GM10266 (cell line): ENCODE measurements around the gene NDUFS8.
"Not testable (repeated sequence)": the region's sequence is repeated elsewhere in the genome, so short reads cannot be mapped to it uniquely, and the experiment has no call there.

ENCODE experiments used
- DNase-seq: peaks from one replicate; pipeline ENCODE4 v3.0.0; 2012; ENCODE audit errors: extremely low spot score
- TF ChIP-seq, protein P1 (sequence below): IDR thresholded peaks from 2 replicates; pipeline ENCODE4 v1.5.1; 2012; ENCODE audit warnings: mild to moderate bottlenecking, low read depth; ENCODE audit not compliant: control insufficient read depth, insufficient read depth; ENCODE audit errors: missing control alignments

The NDUFS8 gene

DNA sequence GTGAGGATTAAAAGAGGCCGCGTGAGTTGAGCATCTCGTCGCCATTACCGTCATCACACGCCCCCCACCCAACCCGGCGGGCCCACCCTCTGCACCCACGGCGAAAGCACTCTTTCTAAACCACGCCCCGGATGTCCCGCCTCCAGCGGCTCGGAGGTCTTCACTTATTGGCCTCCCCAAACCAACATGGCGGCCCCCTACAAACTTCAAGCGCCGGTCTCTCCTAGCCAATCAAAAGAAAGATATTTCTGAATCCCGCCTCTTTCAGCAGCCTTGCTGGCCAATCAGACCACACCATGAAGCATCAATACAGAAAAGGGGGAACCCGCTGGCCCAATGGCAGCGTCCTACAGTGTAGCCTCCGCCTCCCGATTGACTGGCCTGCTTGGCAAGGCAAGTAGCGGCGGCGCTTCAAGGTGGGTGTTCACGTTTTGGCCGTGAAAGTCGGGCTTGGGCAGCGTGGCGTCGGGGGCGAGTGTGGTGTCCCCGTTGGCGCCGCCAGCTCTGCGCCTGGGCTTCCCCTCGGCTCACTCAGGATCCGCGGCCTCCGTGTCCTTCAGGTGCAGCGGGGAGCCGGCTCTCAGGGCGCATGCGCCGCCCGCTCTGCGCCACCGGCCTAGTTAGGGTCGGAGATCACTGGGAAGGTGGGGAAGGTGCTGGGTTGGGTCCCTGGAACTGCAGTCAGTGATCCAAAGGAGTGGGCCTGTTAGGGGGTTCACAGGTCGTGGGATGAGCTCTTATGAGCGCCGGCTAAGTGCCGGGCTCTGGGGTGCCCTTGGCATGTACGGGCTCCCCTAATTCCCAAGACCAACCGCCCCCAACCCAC is at the start of gene NDUFS8:
TSS of gene NDUFS8 (plus strand) at position 364 of the 826 bp plus-strand sequence. CDS start 1,471 bp downstream, outside the sequence.
- TF ChIP-seq, protein P1, sequence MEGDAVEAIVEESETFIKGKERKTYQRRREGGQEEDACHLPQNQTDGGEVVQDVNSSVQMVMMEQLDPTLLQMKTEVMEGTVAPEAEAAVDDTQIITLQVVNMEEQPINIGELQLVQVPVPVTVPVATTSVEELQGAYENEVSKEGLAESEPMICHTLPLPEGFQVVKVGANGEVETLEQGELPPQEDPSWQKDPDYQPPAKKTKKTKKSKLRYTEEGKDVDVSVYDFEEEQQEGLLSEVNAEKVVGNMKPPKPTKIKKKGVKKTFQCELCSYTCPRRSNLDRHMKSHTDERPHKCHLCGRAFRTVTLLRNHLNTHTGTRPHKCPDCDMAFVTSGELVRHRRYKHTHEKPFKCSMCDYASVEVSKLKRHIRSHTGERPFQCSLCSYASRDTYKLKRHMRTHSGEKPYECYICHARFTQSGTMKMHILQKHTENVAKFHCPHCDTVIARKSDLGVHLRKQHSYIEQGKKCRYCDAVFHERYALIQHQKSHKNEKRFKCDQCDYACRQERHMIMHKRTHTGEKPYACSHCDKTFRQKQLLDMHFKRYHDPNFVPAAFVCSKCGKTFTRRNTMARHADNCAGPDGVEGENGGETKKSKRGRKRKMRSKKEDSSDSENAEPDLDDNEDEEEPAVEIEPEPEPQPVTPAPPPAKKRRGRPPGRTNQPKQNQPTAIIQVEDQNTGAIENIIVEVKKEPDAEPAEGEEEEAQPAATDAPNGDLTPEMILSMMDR, result no peak
- DNase-seq, result peak; percentile 100

DNA sequence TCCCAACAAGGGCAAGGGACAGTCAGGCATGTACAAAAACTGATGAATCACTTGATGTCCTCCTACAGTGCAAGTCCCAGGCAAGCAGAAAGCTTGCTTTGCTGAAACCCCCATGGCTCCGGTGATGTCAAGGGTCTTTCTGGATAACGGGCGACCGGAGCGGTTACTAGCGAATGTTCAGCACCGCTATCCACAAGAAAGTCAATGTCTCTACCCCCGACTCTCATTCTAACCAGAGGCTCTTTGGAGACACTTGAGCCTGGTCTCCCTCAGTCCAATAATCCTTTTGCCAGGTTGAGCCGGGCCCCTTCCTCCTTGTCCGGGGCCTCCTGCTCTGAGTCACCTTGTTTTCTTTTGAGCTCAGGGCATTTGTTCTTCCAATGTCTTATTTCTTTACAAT is 49.3 kb upstream of the NDUFS8 start:
- not testable (repeated sequence) for DNase-seq

DNA sequence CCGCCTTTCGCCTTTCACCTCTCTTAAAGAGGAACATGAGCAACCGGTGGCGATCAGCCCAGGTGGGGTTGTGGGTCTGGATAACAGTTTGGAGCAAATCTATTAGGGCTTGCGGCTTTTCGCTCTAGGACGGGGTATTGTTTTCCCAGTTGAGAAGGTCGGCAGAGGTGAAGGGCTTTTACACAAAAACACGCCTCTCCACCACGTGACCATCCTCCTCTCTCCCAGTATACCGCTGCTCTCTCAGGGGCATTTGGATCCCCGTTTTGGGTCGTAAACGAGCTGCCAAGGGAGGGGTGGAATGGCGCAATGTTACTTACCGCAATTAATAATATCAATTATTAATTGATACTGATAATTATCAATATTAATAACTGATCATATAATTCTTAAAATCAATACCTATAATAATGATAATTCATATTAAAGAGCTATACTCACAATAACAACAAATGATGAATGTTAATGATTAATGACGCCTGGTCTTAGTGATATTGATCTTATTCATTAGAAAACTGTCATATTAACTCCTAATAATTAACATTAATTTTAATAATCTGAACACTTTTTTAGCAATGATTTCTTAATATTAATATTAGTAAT is 48.1 kb upstream of the NDUFS8 start:
- not testable (repeated sequence) for DNase-seq

DNA sequence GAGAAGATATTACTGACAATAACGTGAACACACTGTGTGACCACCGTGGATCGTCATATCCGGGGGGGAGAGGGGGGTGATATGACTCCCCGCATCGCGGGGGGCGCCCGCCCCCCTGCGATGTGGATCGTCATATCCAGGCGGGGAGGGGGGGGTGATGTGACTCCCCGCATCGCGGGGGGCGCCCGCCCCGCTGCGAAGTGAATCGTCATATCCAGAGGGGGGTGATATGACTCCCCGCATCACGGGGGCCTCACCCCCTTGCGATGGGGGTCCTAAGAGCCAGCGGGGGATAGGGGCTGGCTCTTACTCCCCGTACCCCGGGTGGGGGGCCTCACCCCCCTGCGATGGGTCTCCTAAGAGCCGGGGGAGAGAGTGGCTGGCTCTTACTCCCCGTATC is 46.5 kb upstream of the NDUFS8 start:
- TF ChIP-seq, protein P1, result no peak
- DNase-seq, result no peak

- not testable (repeated sequence) for DNase-seq
These were observed 45.2 kb upstream of the NDUFS8 start for GRCh38 chr11:67985302-67985701.

DNA sequence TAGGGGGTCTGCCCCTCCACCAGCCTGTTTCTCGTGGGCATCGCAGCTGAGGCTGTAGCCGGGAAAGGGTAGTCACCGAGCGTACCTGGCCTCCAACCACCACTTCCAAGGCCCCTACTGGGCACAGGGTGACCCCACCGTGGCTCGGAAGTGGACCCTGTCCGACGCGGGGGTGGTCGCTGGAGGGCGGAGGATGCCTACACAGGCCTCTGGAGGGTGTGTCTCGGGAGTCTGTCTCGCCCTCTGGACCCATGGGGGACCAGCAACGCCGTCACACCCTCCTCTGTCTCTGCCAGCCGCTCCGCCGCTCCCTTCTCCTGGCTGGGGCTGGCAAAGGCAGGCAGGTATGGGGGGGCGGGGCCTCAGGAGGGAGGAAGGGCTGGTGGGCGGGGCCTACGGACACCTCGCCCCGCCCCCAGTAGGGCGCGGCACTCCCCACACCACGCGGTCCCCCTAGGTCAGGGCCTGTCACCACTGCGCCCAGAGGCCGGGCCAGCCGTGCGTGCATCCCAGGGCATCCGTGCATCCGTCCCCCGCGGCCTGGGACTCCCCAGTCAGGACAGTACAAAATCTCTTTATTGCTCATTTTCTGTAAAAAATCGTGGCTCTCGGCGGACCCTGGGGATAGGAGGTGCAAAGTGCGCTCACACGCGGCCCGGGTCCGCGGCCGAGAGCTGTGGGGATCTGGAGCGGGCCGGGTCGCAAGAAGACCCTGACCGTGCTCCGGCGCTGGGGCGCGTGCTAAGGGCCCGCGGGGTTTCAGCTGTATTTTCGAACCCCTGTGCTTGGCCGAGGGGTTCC is 39.7 kb upstream of the NDUFS8 start:
- DNase-seq, result not testable (repeated sequence)

DNA sequence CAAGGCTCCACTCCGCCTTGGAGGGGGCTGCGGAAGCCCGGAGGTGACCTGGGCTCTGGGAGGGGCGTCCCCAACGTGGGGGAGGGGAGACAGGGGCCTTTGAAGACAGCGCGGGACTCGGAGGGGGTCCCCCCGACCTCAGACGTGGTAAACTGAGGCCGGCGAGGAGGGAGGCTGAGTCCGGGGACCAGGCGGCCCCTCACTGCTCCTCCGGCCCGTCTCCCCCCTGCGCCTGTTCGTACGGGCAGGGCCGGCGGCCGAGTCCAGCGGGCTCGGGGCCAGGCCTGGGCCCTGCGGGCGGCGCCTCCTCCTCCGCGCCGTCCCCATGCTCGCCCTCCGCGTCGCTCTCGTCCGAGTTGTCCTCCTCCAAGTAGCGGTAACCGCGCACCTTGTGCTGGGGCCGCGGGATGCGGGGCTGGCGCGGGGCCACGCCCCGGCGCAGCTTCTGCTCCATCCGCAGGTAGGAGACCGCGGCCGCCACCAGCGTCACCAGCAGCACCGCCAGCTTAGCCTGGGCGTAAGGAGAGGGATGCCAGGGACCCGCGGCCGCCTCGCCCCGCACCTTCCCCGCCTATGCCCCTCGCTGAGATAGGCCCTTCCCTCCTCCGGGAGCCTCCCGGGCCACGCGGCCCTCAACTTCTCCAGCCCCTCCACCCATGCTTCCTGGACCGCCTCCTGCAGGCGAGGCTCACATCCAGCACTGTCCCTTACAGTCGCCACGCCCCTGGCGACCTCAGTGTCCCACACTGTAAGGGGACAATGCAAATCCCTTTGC is 38.9 kb upstream of the NDUFS8 start:
- not testable (repeated sequence) for DNase-seq

DNA sequence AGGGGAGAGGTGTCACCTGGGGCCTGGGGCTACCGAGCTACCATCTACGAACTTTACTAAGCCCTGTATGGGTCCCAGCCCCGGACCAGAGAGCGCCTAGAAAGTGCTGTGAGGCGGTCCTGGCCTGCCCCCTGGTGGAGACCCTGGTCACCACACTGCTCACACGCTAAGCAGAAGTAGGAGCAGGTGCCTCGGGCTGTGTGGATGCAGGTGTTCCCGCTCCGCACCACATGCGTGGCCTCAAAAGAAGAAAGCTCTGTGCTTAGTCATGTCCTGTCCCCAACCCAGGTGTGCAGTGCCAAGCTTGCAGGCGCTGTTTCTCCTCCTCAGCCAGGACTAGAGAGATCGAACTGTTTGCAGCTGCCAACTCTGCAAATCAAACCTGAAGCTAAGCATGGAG is 36.7 kb upstream of the NDUFS8 start:
- DNase-seq, result not testable (repeated sequence)
- TF ChIP-seq, protein P1, result peak; percentile 50

DNA sequence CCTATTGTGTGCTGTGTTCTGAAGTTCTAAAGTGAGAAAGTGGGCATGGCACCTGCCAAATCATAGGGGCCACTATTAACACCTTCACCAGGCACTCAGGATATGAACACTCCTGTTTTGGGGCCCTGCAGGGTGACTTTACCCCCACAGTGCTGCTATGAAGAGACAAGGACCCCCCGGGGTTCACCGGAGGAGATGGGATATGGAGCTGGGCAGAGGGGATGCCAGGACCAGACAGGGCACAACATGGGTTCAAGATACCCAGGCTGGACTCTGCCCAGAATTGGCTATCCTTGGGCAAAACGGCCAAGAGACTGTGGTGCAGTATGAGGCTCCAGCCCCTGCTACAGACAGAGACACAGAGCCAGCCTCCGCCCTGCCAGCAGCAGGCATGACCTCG is 36.1 kb upstream of the NDUFS8 start:
- DNase-seq, result not testable (repeated sequence)

DNA sequence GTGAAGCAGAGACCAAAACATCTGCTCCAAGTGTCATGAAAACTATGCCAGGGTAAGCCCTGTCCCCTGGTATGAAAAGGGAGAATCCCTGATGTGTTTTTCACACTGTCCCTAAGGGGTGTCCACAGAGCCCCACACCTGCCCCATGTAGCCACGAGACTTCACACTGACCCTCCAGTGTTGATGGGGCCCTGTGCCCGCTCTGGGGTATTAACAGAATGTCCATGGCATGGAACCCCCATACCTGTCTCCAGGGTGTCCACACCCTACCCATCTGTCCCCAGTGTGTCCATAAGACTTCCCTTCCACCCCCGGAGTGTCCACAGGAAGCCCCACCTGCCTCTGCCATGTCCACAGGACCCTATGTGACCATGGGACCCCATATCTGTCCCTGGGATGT is 35.4 kb upstream of the NDUFS8 start:
- DNase-seq, result not testable (repeated sequence)

DNA sequence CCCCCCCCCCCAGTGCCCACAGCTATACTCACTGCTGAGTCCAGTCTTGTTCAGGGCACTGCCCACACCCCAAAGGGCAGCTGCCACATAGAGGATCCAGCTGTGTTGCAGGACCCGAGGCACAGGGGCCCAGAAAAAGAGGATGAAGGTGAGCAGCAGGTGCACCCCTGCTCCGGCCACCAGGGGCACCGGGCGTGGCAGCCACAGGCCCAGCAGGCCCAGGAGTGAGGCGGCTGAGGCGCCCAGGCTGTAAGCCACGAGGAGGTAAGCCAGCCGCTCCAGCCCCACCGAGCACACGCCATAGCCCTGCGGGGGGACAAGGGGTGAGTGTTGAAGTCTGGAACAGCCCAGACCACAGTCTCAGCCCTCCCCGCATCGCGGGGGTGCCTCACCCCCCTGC is 34.9 kb upstream of the NDUFS8 start:
- not testable (repeated sequence) for DNase-seq
